OCI-LY3 (cell line): ENCODE measurements around the gene UBE2A.

Experiments used
- H2AFZ ChIP-seq: fragments of 200-600, 300-600 bp; shearing (Covaris generic); 2 replicates; pipeline ENCODE4 v1.6.0; 2014; ENCODE audit warnings: antibody characterized with exemption, low read depth, low read length
- H3K27ac ChIP-seq: fragments of 200-600, 300-600 bp; sonication (generic); 2 replicates; pipeline ENCODE4 v1.5.1; 2014; ENCODE audit warnings: mild to moderate bottlenecking, low read length, moderate library complexity, mixed read lengths
- H3K27me3 ChIP-seq: fragments of 200-600, 300-600 bp; sonication (generic); 2 replicates; pipeline ENCODE4 v1.6.1; 2014; ENCODE audit warnings: low read depth, low read length, mixed read lengths
- H3K36me3 ChIP-seq: fragments of 200-600, 300-600 bp; sonication (generic); replicated peaks from 2 replicates; pipeline ENCODE3; 2014; ENCODE audit warnings: low read depth, low read length, mixed read lengths
- H3K4me1 ChIP-seq: fragments of 300-600, 200-600 bp; sonication (generic); 2 replicates; pipeline ENCODE4 v1.6.1; 2014; ENCODE audit warnings: low read length, mixed read lengths
- H3K4me2 ChIP-seq: fragments of 200-600, 300-600 bp; sonication (generic); 2 replicates; pipeline ENCODE4 v1.6.1; 2014; ENCODE audit warnings: low read length, mixed read lengths
- H3K4me3 ChIP-seq: fragments of 300-600, 200-600 bp; sonication (generic); 2 replicates; pipeline ENCODE4 v1.5.1; 2014; ENCODE audit warnings: antibody characterized with exemption, mild to moderate bottlenecking, low read length, moderate library complexity
- H3K79me2 ChIP-seq: fragments of 300-600, 200-600 bp; shearing (Covaris generic); 2 replicates; pipeline ENCODE4 v1.6.1; 2014; ENCODE audit warnings: mild to moderate bottlenecking, low read length, mixed read lengths
- H3K9ac ChIP-seq: fragments of 300-600, 200-600 bp; shearing (Covaris generic); 2 replicates; pipeline ENCODE4 v1.6.0; 2014; ENCODE audit warnings: mild to moderate bottlenecking, low read length, moderate library complexity
- H3K9me3 ChIP-seq: fragments of 200-600, 300-600 bp; shearing (Covaris generic); 2 replicates; pipeline ENCODE4 v1.6.1; 2014; ENCODE audit warnings: low read length, mixed read lengths; ENCODE audit not compliant: insufficient read depth
- H4K20me1 ChIP-seq: fragments of 200-600, 300-600 bp; sonication (generic); 2 replicates; pipeline ENCODE4 v1.6.1; 2016; ENCODE audit warnings: low read length, mixed read lengths; ENCODE audit not compliant: insufficient read depth
- CTCF ChIP-seq: fragments of 200-600, 300-600 bp; sonication (generic); IDR thresholded peaks from 2 replicates; pipeline ENCODE4 v1.5.1; 2014; ENCODE audit warnings: antibody characterized with exemption, low read length, low read depth
- EZH2phosphoT487 ChIP-seq: fragments of 200-600 bp; shearing (Covaris generic); IDR thresholded peaks from 2 replicates; pipeline ENCODE4 v1.6.1; 2018; ENCODE audit warnings: antibody characterized with exemption, mixed run types, low read depth

The UBE2A gene

GRCh38 chrX:119605464-119606279 lies 31.3 kb downstream of the UBE2A start:
- H3K9me3 ChIP-seq, result no peaks in the 10 kb centered on the region
- H3K79me2 ChIP-seq, result peaks cover 56% of the 10 kb centered on the region

GRCh38 chrX:119606280-119607017 lies 32.1 kb downstream of the UBE2A start, which contains the start of gene NKRF:
Gene NKRF (minus strand): TSS chrX:119606424.
- Histone ChIP-seq H3K4me3 (peak within 1 kb of the TSS; percentile 99), H3K27me3 (0 out of 2 replicates have a peak, but pooled peaks cover 9% of the 10 kb centered on the region), H3K36me3 (peaks cover 11% of the 10 kb centered on the region), H2AFZ (peak within 1 kb of the TSS; percentile 84), H4K20me1 (peaks cover 34% of the 10 kb centered on the region), H3K27ac (peak within 1 kb of the TSS; percentile 77), H3K4me1 (peaks cover 37% of the 10 kb centered on the region), H3K9me3 (no peaks in the 10 kb centered on the region), H3K4me2 (peak within 1 kb of the TSS; percentile 93), H3K79me2 (peaks cover 48% of the 10 kb centered on the region), H3K9ac (peak within 1 kb of the TSS; percentile 100)
- no peak for TF ChIP-seq EZH2phosphoT487
- TF ChIP-seq CTCF, result no peak

More at GRCh38 chrX:119605464-119606279, 31.3 kb downstream of the UBE2A start:
- H3K27ac ChIP-seq, result peak overlapping the region; percentile 77
- H4K20me1 ChIP-seq, result peaks cover 34% of the 10 kb centered on the region
- peak overlapping the region; percentile 46; the same call in 1 of the 2 replicates for H2AFZ ChIP-seq
- H3K4me2 ChIP-seq, result peak overlapping the region; percentile 93
- TF ChIP-seq EZH2phosphoT487 (no peak), CTCF (no peak)
- peaks cover 37% of the 10 kb centered on the region for H3K4me1 ChIP-seq
- peaks cover 11% of the 10 kb centered on the region for H3K36me3 ChIP-seq
- peak overlapping the region; percentile 100 for H3K9ac ChIP-seq
- 0 out of 2 replicates have a peak, but pooled peaks cover 9% of the 10 kb centered on the region for H3K27me3 ChIP-seq
- H3K4me3 ChIP-seq, result peak overlapping the region; percentile 99

GRCh38 chrX:119607018-119607389 lies 32.6 kb downstream of the UBE2A start:
- Histone ChIP-seq H4K20me1 (peaks cover 31% of the 10 kb centered on the region), H3K4me1 (peaks cover 35% of the 10 kb centered on the region), H3K27me3 (0 out of 2 replicates have a peak, but pooled peaks cover 9% of the 10 kb centered on the region), H3K27ac (peak overlapping the region; percentile 77), H3K79me2 (peaks cover 43% of the 10 kb centered on the region), H3K4me2 (peak overlapping the region; percentile 93), H3K9me3 (no peaks in the 10 kb centered on the region), H3K36me3 (peaks cover 11% of the 10 kb centered on the region), H3K4me3 (peak overlapping the region; percentile 99), H3K9ac (peak overlapping the region; percentile 100), H2AFZ (peak overlapping the region; percentile 84)
- no peak for TF ChIP-seq EZH2phosphoT487
- TF ChIP-seq CTCF, result no peak

GRCh38 chrX:119614776-119615175 lies 40.4 kb downstream of the UBE2A start:
- Histone ChIP-seq H3K9ac (no peak overlapping the region), H3K27ac (no peak overlapping the region), H3K4me1 (peaks cover 36% of the 10 kb centered on the region), H3K4me3 (no peak overlapping the region), H4K20me1 (no peaks in the 10 kb centered on the region), H3K27me3 (no peaks in the 10 kb centered on the region), H3K36me3 (no peaks in the 10 kb centered on the region), H2AFZ (no peak overlapping the region), H3K9me3 (no peaks in the 10 kb centered on the region), H3K4me2 (no peak overlapping the region), H3K79me2 (no peaks in the 10 kb centered on the region)
- TF ChIP-seq CTCF (no peak), EZH2phosphoT487 (no peak)
